ENCODE measurements around the gene NDUFAF3.

The NDUFAF3 gene

GRCh38 chr3:49021813-49022687 is at the start of gene NDUFAF3:
TSS of gene NDUFAF3 (plus strand) at chr3:49022121. CDS start at chr3:49022145, 24 bp downstream.
- in situ Hi-C loops (cut with MboI; ENCODE audit: low sequenced_read_pairs) = no loop called here

- in situ Hi-C loops (cut with MboI; ENCODE audit: low sequenced_read_pairs) = no loop called here
Observed at GRCh38 chr3:48974076-48974864, 47.7 kb upstream of the NDUFAF3 start.

GRCh38 chr3:48979451-48979850 is 42.5 kb upstream of the NDUFAF3 start:
- in situ Hi-C loops (cut with MboI; ENCODE audit: low sequenced_read_pairs) = no loop called here

GRCh38 chr3:48980295-48980694 is 41.6 kb upstream of the NDUFAF3 start:
- in situ Hi-C loops (cut with MboI; ENCODE audit: low sequenced_read_pairs) = no loop called here

- in situ Hi-C loops (cut with MboI; ENCODE audit: low sequenced_read_pairs) = no loop called here
Observed at GRCh38 chr3:48982016-48982415, 39.9 kb upstream of the NDUFAF3 start.

GRCh38 chr3:48982686-48983085 is 39.2 kb upstream of the NDUFAF3 start:
- in situ Hi-C loops (cut with MboI; ENCODE audit: low sequenced_read_pairs) = no loop called here

- in situ Hi-C loops (cut with MboI; ENCODE audit: low sequenced_read_pairs) = no loop called here
Observed at GRCh38 chr3:48983096-48983495, 38.8 kb upstream of the NDUFAF3 start.

- in situ Hi-C loops (cut with MboI; ENCODE audit: low sequenced_read_pairs) = no loop called here
Observed at GRCh38 chr3:48984663-48985062, 37.3 kb upstream of the NDUFAF3 start.

GRCh38 chr3:48985831-48986376 is 36.0 kb upstream of the NDUFAF3 start:
- in situ Hi-C loops (cut with MboI; ENCODE audit: low sequenced_read_pairs) = no loop called here

- in situ Hi-C loops (cut with MboI; ENCODE audit: low sequenced_read_pairs) = no loop called here
Observed at GRCh38 chr3:48989126-48989795, 32.7 kb upstream of the NDUFAF3 start.

GRCh38 chr3:48989796-48990635 is 31.9 kb upstream of the NDUFAF3 start, which contains the start of gene P4HTM:
TSS of gene P4HTM (plus strand) at chr3:48990241. CDS start at chr3:48990257, 16 bp downstream.
- in situ Hi-C loops (cut with MboI; ENCODE audit: low sequenced_read_pairs) = no loop called here

- in situ Hi-C loops (cut with MboI; ENCODE audit: low sequenced_read_pairs) = no loop called here
Observed at GRCh38 chr3:48990636-48991469, 31.1 kb upstream of the NDUFAF3 start.

- in situ Hi-C loops (cut with MboI; ENCODE audit: low sequenced_read_pairs) = no loop called here
Observed at GRCh38 chr3:48991851-48992545, 29.9 kb upstream of the NDUFAF3 start.

- in situ Hi-C loops (cut with MboI; ENCODE audit: low sequenced_read_pairs) = no loop called here
Observed at GRCh38 chr3:48993834-48994233, 28.1 kb upstream of the NDUFAF3 start.

- in situ Hi-C loops (cut with MboI; ENCODE audit: low sequenced_read_pairs) = no loop called here
Observed at GRCh38 chr3:48996640-48997039, 25.3 kb upstream of the NDUFAF3 start.

- in situ Hi-C loops (cut with MboI; ENCODE audit: low sequenced_read_pairs) = no loop called here
Observed at GRCh38 chr3:48997102-48997635, 24.8 kb upstream of the NDUFAF3 start.

GRCh38 chr3:48997714-48998637 is 23.9 kb upstream of the NDUFAF3 start:
- in situ Hi-C loops (cut with MboI; ENCODE audit: low sequenced_read_pairs) = no loop called here

All from hTERT RPE-1 (cell line).